ENCODE data around the gene RASA2. TPM values are rescaled to one million over a fixed set of nuclear protein-coding genes. Genes with fewer than 3 reads are reported as not detected.
A peak's percentile ranks its signal among the peaks of the same experiment; 100 is the strongest.

The RASA2 gene
- total and polyA plus RNA-seq, 10 donors, result 9.4 to 90.6 (median 45.3) TPM

DNA sequence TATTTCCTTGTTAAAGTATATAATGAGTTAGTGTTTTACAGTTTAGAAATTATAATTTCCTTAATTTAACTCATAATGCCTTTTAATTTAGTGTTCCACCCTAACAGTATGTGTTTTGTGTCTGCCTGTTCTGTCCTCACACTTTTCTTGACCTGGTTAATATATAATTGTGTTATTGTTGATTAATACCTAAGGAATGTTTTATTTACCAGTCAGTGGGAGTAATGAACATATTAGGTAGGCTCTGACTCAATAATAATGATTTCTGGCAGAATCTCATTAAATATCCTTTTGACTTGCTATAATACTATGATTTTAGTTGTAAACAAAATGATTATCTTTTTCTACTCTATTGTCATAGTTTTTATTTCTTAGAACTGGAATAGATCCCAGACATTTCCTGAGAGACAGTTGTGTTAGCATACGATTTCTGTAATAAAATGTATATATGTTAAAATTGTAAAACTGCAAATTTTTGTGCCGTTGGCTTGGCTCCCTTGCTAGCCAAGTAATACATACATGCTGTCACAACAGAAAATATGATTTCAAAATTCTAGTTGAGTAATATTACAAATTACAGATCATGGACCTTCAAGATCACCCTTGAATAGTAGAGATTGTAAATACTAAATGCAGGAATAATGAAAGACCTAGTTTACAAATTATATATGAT is 51.9 kb downstream of the RASA2 start:
- H3K4me1 ChIP-seq, result peaks cover 0 to 39% (median 9%) of the 10 kb centered on the region in 6 donors
- WGBS, 5 donors, result 38 to 86% (median 64%) methylated on average over 2 of the region's 2 CpGs
- peak overlapping the region in 3 of 8 donors; percentile 27 to 39 (median 29) for H3K27ac ChIP-seq
- TF ChIP-seq POLR2AphosphoS5 (IDR thresholded peaks at IDR 0.05), result no peak
- TF ChIP-seq, protein P1, sequence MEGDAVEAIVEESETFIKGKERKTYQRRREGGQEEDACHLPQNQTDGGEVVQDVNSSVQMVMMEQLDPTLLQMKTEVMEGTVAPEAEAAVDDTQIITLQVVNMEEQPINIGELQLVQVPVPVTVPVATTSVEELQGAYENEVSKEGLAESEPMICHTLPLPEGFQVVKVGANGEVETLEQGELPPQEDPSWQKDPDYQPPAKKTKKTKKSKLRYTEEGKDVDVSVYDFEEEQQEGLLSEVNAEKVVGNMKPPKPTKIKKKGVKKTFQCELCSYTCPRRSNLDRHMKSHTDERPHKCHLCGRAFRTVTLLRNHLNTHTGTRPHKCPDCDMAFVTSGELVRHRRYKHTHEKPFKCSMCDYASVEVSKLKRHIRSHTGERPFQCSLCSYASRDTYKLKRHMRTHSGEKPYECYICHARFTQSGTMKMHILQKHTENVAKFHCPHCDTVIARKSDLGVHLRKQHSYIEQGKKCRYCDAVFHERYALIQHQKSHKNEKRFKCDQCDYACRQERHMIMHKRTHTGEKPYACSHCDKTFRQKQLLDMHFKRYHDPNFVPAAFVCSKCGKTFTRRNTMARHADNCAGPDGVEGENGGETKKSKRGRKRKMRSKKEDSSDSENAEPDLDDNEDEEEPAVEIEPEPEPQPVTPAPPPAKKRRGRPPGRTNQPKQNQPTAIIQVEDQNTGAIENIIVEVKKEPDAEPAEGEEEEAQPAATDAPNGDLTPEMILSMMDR (IDR thresholded peaks at IDR 0.05 in 8 of 11, conservative IDR thresholded peaks at IDR 0.05 in 3 of 11), result no peak
- no peak for TF ChIP-seq POLR2A (IDR thresholded peaks at IDR 0.05)
- H3K9me3 ChIP-seq, result peaks cover 0 to 19% (median 15%) of the 10 kb centered on the region in 8 donors
- H3K36me3 ChIP-seq, result peaks cover 0 to 68% (median 27%) of the 10 kb centered on the region in 6 donors
- no peak overlapping the region for H3K4me3 ChIP-seq
- DNase-seq, result no peak
- intact Hi-C loops (cut with DNase I; ENCODE audit: low total_unique reads), result no loop called here
- H3K27me3 ChIP-seq (replicated peaks in 1 of 7), result no peaks in the 10 kb centered on the region

DNA sequence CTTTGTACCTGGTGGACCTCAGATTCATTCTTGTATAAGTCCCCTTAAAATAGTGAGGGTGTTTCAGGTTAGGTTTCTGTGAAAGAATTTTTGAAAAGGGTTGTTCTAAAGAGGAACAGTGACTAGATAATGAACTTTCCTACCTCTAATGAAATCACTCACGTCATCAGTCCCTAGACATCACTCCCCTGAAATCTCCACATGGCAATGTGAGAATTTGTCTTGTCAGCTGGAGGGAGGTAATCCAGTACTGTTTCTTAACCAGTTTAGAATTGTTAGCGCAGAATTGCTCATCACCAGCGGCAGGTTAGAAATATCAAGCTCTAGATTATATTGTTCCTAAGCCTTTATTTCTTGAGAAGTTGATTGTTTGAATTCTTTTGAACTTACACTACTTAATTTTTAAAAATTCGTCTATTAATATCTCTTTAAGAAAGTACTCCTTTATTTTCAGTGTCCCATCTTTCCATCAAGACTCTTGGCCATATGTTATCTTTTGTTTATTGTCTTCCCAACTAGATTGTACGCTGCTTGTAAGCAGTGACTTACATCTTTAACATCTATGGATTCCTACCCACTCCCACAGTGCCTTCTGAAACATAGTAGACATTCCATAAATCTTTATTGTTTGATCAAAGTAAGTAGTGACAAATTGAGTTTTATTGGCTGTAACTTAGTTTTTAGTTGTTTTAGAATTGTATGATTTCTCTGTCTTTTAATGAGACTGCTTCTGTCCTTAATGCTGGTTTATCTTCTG is 52.8 kb downstream of the RASA2 start:
- 86 to 92% (median 89%) methylated on average over 5 of the region's 5 CpGs for WGBS, 5 donors
- Histone ChIP-seq H3K27me3 (replicated peaks in 1 of 7) (no peaks in the 10 kb centered on the region), H3K27ac (peak overlapping the region in 3 of 8 donors; percentile 27 to 39 (median 29)), H3K4me1 (peaks cover 0 to 47% (median 12%) of the 10 kb centered on the region in 6 donors), H3K9me3 (peaks cover 0 to 22% (median 19%) of the 10 kb centered on the region in 8 donors), H3K36me3 (peaks cover 0 to 74% (median 28%) of the 10 kb centered on the region in 6 donors), H3K4me3 (no peak overlapping the region)
- DNase-seq, result no peak
- TF ChIP-seq, protein P1 (IDR thresholded peaks at IDR 0.05 in 8 of 11, conservative IDR thresholded peaks at IDR 0.05 in 3 of 11), result no peak
- TF ChIP-seq POLR2AphosphoS5 (IDR thresholded peaks at IDR 0.05) (no peak), POLR2A (IDR thresholded peaks at IDR 0.05) (no peak)
- intact Hi-C loops (cut with DNase I; ENCODE audit: low total_unique reads), result no loop called here

DNA sequence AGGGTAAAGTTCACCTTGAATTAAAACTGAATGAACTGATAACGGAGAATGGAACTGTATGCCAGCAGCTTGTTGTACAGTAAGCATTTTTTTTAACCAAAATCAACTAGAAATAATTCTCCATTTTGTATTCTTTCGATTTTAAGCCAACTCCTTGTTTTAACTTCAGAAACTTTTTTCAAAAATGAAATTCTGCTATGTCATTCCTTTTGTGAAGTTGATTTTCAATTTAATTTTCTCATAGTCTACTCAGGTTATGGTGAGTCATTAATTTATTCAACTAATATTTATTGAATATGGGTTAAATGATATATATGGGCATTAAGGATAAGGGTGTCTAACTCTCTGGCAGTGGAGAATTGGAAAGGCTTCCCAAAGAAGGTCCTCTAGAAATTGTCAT is 53.7 kb downstream of the RASA2 start:
- Histone ChIP-seq H3K27me3 (replicated peaks in 1 of 7) (no peaks in the 10 kb centered on the region), H3K9me3 (peaks cover 0 to 22% (median 19%) of the 10 kb centered on the region in 8 donors), H3K4me3 (no peak overlapping the region), H3K27ac (no peak overlapping the region), H3K4me1 (peaks cover 0 to 57% (median 19%) of the 10 kb centered on the region in 6 donors), H3K36me3 (peaks cover 0 to 79% (median 21%) of the 10 kb centered on the region in 6 donors)
- no peak for TF ChIP-seq POLR2AphosphoS5 (IDR thresholded peaks at IDR 0.05)
- WGBS, 5 donors, result 80 to 91% (median 85%) methylated on average over 2 of the region's 2 CpGs
- no peak for DNase-seq
- intact Hi-C loops (cut with DNase I; ENCODE audit: low total_unique reads), result no loop called here

DNA sequence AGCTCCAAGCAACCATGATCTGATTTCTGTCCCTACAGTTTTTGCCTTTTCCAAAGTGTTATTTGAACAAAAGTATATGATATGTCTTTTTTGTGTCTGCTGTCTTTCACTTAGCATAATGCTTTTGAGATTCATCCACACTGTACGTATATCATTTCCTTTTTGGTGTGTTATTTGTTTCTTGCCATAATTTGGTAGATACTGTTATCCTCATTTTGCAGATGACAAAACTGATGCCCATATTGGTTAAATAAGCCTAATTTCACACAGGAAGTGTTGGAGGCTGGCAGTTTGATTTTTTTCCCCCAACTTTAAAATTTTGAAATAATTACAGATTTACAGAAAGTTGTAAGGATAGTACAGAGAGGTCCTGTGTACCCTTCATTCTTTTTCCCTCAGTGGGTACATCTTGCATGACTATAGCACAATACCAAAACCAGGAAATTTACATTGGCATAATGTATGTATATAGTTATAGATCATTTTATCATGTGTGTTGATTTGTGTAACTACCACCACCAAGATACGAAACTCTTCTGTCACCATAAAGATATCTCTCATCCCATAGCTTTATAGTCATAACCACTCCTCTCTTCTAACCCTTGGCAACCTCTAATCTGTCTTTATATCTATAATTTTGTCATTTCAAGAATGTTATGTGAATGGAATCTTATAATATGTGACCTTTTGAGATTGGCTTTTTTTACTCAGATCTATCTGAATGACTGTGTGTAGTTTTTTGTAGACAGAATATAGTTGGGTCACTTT is 55.6 kb downstream of the RASA2 start:
- peaks cover 0 to 77% (median 12%) of the 10 kb centered on the region in 6 donors for H3K36me3 ChIP-seq
- WGBS, 5 donors, result 86 to 92% (median 87%) methylated on average over 2 of the region's 2 CpGs
- H3K27ac ChIP-seq, result peak overlapping the region in 1 of 8 donors; percentile 3
- DNase-seq, result no peak
- H3K27me3 ChIP-seq (replicated peaks in 1 of 7), result no peaks in the 10 kb centered on the region
- H3K9me3 ChIP-seq, result peaks cover 0 to 33% (median 26%) of the 10 kb centered on the region in 8 donors
- no peak overlapping the region for H3K4me3 ChIP-seq
- intact Hi-C loops (cut with DNase I; ENCODE audit: low total_unique reads), result no loop called here
- peaks cover 0 to 70% (median 20%) of the 10 kb centered on the region in 6 donors for H3K4me1 ChIP-seq
- TF ChIP-seq POLR2AphosphoS5 (IDR thresholded peaks at IDR 0.05) (no peak), POLR2A (IDR thresholded peaks at IDR 0.05) (no peak)
- TF ChIP-seq, protein P1 (IDR thresholded peaks at IDR 0.05 in 8 of 11, conservative IDR thresholded peaks at IDR 0.05 in 3 of 11), result no peak
